GM12872 (cell line): Measurements from ENCODE around the gene THBS2.

Source experiments
- CTCF ChIP-seq: IDR thresholded peaks from 3 replicates; pipeline ENCODE4 v1.5.1; 2011; ENCODE audit warnings: low read depth, mild to moderate bottlenecking, low read length, moderate library complexity; ENCODE audit not compliant: insufficient read depth

THBS2 gene

DNA sequence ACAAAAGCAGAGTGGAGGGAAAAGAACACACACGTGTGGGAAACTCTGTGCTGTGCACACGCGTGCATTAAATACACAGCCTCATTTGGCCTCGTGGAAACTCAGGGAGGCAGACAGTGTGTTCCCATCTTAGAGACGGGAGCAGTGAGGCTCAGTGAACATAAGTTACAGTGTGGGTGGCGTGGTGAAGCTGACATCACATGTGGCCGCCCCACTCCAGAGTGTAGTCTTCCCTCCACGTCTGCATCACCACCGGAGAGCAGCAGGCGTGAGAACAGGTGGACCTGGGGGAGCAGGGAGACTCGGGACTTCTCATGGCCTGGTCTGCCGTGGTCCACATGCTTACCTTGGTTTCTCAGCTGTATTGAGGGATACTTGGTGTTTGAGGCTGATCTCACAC, 51.7 kb downstream of the THBS2 start:
- no peak for TF ChIP-seq CTCF

- TF ChIP-seq CTCF, result no peak
Observed at GRCh38 chr6:169200893-169201514, 52.6 kb downstream of the THBS2 start.

DNA sequence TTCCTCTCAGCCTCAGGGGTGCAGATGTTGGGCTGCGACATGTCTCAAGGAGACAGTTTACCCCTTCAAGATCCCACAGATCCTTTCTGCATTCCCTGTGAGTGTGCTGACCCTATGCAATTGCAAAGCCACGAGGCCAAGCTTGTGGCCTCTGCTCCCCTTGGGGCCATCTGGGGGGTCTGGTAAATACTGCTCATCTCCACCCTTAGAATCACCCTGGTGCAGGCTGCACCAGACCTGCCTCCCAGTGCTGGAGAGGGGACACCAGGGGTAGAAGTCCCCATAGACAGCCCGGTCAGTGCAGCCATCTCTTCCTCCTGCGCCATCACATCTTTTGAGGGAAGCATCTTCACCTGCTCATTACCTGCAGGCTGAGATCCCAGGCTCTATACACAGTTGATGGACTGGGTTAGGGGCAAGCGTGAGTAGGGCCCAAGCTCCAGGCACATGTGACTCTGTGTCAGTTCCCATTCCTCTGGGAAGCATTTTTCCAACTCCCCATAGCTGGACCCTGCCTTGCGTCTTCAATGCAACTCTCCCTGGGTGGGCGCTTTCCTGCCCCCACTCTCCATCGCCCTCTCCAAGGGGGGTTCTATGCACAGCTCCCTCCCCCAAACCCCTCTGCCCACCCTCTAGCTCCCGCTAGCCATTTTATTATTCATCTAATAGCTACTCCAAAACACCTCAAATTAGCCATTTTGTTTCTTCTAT, 53.9 kb downstream of the THBS2 start:
- TF ChIP-seq CTCF, result no peak

DNA sequence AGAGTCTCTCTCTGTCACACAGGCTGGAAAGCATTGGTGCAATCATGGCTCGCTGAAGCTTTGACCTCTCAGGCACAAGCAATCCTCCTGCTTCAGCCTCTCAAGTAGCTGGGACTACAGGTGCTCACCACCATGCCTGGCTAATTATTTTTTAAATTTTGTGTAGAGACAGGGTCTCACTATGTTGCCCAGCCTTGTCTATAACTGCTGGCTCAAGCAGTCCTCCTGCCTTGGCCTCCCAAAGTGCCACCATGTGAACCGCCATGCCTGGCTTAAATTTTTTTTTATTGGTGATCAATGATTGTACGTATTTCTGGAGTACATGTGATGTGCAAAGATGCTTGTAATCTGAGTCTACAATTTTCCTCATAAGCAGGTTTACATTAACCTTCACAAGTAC, 54.8 kb downstream of the THBS2 start:
- no peak for TF ChIP-seq CTCF

DNA sequence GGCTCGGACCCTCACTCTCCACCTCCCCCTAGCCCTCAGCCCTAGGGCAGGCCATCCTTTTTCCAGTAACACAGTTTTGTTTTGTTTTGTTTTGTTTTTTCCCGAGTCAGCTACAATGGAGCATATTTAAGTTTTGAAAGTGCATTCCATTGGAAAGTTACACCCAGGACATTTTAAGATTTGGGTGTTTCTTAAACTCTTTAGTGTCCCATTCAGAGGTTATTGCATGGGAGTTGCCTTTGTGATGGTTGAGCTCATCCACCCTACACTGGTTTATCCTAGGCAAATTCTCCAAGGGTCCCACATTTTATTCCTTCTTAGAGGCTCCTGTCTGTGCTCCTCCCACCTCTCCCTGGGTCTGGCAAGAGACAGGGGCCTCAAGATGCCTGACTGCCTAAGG, 58.9 kb downstream of the THBS2 start:
- TF ChIP-seq CTCF, result no peak

- no peak for TF ChIP-seq CTCF
Observed at GRCh38 chr6:169190970-169191369, 62.7 kb downstream of the THBS2 start.

- no peak for TF ChIP-seq CTCF
Observed at GRCh38 chr6:169190144-169190584, 63.5 kb downstream of the THBS2 start.
